OCI-M2 (cell line): ENCODE measurements around the gene NME4.

Source experiments
- DNase-seq: peaks from one replicate; lab custom pipeline; 2025; ENCODE audit not compliant: unreplicated experiment; lab: John Stamatoyannopoulos, UW

NME4 gene

GRCh38 chr16:425082-425718, 28.2 kb downstream of the NME4 start, which contains the start of gene RAB11FIP3:
Gene RAB11FIP3 (plus strand): TSS chr16:425649. CDS start chr16:426007, 358 bp downstream.
- no peak for DNase-seq

GRCh38 chr16:425740-426114, 28.7 kb downstream of the NME4 start:
- DNase-seq: no peak

- no peak for DNase-seq
These were observed 29.3 kb downstream of the NME4 start for GRCh38 chr16:426115-426905.

- no peak for DNase-seq
These were observed 29.9 kb downstream of the NME4 start for GRCh38 chr16:426906-427249.

- no peak for DNase-seq
These were observed 30.3 kb downstream of the NME4 start for GRCh38 chr16:427250-427649.

GRCh38 chr16:430904-431303, 33.9 kb downstream of the NME4 start:
- DNase-seq: no peak

- no peak for DNase-seq
These were observed 43.6 kb downstream of the NME4 start for GRCh38 chr16:440627-441026.

GRCh38 chr16:441447-441846, 44.4 kb downstream of the NME4 start:
- no peak for DNase-seq

GRCh38 chr16:442976-443375, 46.0 kb downstream of the NME4 start:
- DNase-seq: no peak

- DNase-seq: no peak
These were observed 47.0 kb downstream of the NME4 start for GRCh38 chr16:444027-444426.

- no peak for DNase-seq
These were observed 48.6 kb downstream of the NME4 start for GRCh38 chr16:445566-445965.
